ENCODE measurements around the gene ZFYVE1. TPM values are rescaled to one million over a fixed set of nuclear protein-coding genes. Genes with fewer than 3 reads are reported as not detected.

The ZFYVE1 gene
- total and polyA plus RNA-seq, 2 of the 13 experiments (the other 11 are each of a cell fraction or from before 2014, with no cell fraction given), result 2.6 to 5.3 TPM

- no peak for TF ChIP-seq ZBTB40 (IDR thresholded peaks at IDR 0.05)
- TF ChIP-seq ZBTB40 (CRISPR knock-in tag; IDR thresholded peaks at IDR 0.05), result peak; percentile 74
- no peak for TF ChIP-seq RCOR2 (CRISPR knock-in tag; IDR thresholded peaks at IDR 0.05)
- no peak for TF ChIP-seq SNAPC4 (CRISPR knock-in tag; IDR thresholded peaks at IDR 0.05)
- peak; percentile 46; the same call in 1 of the 2 replicates for TF ChIP-seq RFX3 (CRISPR knock-in tag; IDR thresholded peaks at IDR 0.05)
- TF ChIP-seq NFIC (IDR thresholded peaks at IDR 0.05; ENCODE audit: low read length), result 0 out of 2 replicates have a peak, but pooled peaks have one; percentile 56
- TF ChIP-seq SRY (CRISPR knock-in tag; IDR thresholded peaks at IDR 0.05), result peak; percentile 89
- no peak for TF ChIP-seq GPN1 (CRISPR knock-in tag; IDR thresholded peaks at IDR 0.05; ENCODE audit: borderline replicate concordance)
- TF ChIP-seq ZNF569 (CRISPR knock-in tag; IDR thresholded peaks at IDR 0.05; ENCODE audit: borderline replicate concordance), result no peak
- TF ChIP-seq TEAD2 (CRISPR knock-in tag; IDR thresholded peaks at IDR 0.05), result no peak
- no peak for TF ChIP-seq ZNF615 (CRISPR knock-in tag; IDR thresholded peaks at IDR 0.05; ENCODE audit: borderline replicate concordance)
- TF ChIP-seq ZNF281 (CRISPR knock-in tag; IDR thresholded peaks at IDR 0.05; ENCODE audit: borderline replicate concordance), result peak; percentile 71; the same call in 1 of the 2 replicates
These were observed 31.5 kb upstream of the ZFYVE1 start, which contains the start of gene RBM25 (continued) for GRCh38 chr14:73058224-73058921.

All from HepG2 (cell line).